ENCODE data around the gene DPP10.

DNA sequence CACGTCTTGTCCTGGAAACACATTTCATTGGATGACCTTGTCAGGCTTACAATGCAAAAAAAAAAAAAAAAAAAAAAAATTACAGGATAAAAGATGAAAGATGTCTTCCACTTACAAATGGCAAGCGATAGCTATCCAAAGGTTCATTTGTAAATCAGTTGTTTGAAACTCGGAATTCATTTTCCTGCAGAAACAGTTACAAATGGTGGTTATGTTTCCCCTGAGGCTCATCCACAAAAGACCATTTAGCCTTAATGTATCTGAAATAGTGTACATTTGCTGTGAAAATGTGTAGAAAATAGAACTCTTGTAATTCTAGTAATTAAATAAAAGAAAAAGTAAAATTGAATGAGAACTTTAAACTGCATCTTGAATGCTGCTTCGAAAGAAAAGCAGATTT, 25.9 kb downstream of the DPP10 start:
- TF ChIP-seq, protein P1, sequence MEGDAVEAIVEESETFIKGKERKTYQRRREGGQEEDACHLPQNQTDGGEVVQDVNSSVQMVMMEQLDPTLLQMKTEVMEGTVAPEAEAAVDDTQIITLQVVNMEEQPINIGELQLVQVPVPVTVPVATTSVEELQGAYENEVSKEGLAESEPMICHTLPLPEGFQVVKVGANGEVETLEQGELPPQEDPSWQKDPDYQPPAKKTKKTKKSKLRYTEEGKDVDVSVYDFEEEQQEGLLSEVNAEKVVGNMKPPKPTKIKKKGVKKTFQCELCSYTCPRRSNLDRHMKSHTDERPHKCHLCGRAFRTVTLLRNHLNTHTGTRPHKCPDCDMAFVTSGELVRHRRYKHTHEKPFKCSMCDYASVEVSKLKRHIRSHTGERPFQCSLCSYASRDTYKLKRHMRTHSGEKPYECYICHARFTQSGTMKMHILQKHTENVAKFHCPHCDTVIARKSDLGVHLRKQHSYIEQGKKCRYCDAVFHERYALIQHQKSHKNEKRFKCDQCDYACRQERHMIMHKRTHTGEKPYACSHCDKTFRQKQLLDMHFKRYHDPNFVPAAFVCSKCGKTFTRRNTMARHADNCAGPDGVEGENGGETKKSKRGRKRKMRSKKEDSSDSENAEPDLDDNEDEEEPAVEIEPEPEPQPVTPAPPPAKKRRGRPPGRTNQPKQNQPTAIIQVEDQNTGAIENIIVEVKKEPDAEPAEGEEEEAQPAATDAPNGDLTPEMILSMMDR (tag by site-specific recombination; IDR thresholded peaks at IDR 0.05): no peak
- TF ChIP-seq, protein P2, sequence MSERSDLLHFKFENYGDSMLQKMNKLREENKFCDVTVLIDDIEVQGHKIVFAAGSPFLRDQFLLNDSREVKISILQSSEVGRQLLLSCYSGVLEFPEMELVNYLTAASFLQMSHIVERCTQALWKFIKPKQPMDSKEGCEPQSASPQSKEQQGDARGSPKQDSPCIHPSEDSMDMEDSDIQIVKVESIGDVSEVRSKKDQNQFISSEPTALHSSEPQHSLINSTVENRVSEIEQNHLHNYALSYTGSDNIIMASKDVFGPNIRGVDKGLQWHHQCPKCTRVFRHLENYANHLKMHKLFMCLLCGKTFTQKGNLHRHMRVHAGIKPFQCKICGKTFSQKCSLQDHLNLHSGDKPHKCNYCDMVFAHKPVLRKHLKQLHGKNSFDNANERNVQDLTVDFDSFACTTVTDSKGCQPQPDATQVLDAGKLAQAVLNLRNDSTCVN (tag by site-specific recombination; optimal IDR thresholded peaks at IDR 0.05): no peak
- no peak for TF ChIP-seq ZNF629 (tag by site-specific recombination; IDR thresholded peaks at IDR 0.05)
- no peak for TF ChIP-seq ZNF169 (tag by site-specific recombination; IDR thresholded peaks at IDR 0.05)
- TF ChIP-seq ZNF324 (tag by site-specific recombination; IDR thresholded peaks at IDR 0.05): no peak
- TF ChIP-seq ZNF830 (tag by site-specific recombination; IDR thresholded peaks at IDR 0.05; ENCODE audit: low read depth): no peak
- TF ChIP-seq SETDB1 (IDR thresholded peaks at IDR 0.05; ENCODE audit: insufficient read length, low read length): no peak
- no peak for TF ChIP-seq OVOL3 (tag by site-specific recombination; IDR thresholded peaks at IDR 0.05)
- TF ChIP-seq, protein P3, sequence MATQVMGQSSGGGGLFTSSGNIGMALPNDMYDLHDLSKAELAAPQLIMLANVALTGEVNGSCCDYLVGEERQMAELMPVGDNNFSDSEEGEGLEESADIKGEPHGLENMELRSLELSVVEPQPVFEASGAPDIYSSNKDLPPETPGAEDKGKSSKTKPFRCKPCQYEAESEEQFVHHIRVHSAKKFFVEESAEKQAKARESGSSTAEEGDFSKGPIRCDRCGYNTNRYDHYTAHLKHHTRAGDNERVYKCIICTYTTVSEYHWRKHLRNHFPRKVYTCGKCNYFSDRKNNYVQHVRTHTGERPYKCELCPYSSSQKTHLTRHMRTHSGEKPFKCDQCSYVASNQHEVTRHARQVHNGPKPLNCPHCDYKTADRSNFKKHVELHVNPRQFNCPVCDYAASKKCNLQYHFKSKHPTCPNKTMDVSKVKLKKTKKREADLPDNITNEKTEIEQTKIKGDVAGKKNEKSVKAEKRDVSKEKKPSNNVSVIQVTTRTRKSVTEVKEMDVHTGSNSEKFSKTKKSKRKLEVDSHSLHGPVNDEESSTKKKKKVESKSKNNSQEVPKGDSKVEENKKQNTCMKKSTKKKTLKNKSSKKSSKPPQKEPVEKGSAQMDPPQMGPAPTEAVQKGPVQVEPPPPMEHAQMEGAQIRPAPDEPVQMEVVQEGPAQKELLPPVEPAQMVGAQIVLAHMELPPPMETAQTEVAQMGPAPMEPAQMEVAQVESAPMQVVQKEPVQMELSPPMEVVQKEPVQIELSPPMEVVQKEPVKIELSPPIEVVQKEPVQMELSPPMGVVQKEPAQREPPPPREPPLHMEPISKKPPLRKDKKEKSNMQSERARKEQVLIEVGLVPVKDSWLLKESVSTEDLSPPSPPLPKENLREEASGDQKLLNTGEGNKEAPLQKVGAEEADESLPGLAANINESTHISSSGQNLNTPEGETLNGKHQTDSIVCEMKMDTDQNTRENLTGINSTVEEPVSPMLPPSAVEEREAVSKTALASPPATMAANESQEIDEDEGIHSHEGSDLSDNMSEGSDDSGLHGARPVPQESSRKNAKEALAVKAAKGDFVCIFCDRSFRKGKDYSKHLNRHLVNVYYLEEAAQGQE (tag by site-specific recombination; IDR thresholded peaks at IDR 0.05): no peak
- no peak for TF ChIP-seq ZNF112 (tag by site-specific recombination; IDR thresholded peaks at IDR 0.05)
